H1 (cell line): ENCODE results near the gene QSOX2. TPM values are rescaled to one million over a fixed set of nuclear protein-coding genes. Genes with fewer than 3 reads are reported as not detected.

ENCODE experiments used
- CTCF ChIA-PET: fragments of 300-600 bp; sonication (Branson Sonifier 250); formaldehyde crosslinking; loops from one replicate; lab custom pipeline; 2021; ENCODE audit not compliant: partially characterized antibody; lab: Charles Lee
- POLR2A ChIA-PET: fragments of 300-600 bp; sonication (Branson Sonifier 250); formaldehyde crosslinking; loops from one replicate; lab custom pipeline; 2021; ENCODE audit warnings: inconsistent platforms; ENCODE audit not compliant: partially characterized antibody; lab: Charles Lee
- DNase-seq, 2 experiments: peaks; one replicate each; pipeline versions ENCODE4 v3.0.0 to v3.0.0-alpha.2; 2010 to 2022; ENCODE audit warnings: low spot score in 2 of 2, low read depth in 1 of 2, mixed read lengths in 1 of 2
- FAIRE-seq: peaks from 2 replicates; lab custom pipeline; 2011; peaks lifted over from hg19 to GRCh38; lab: Jason Lieb, UNC
- H2AFZ ChIP-seq: 2 replicates; pipeline ENCODE4 v1.8.1; 2012; ENCODE audit warnings: low read length, inconsistent platforms
- H2AK5ac ChIP-seq: 2 replicates; pipeline ENCODE4 v1.6.1; 2013; ENCODE audit warnings: low read depth, low read length
- H2BK120ac ChIP-seq: replicated peaks from 2 replicates; pipeline ENCODE3; 2013; ENCODE audit warnings: low read depth, low read length, inconsistent platforms
- H2BK12ac ChIP-seq: 2 replicates; pipeline ENCODE4 v1.6.1; 2013; ENCODE audit warnings: low read depth, low read length
- H2BK15ac ChIP-seq: 2 replicates; pipeline ENCODE4 v1.6.1; 2013; ENCODE audit warnings: low read length
- H2BK20ac ChIP-seq: 2 replicates; pipeline ENCODE4 v1.6.1; 2013; ENCODE audit warnings: low read length
- H2BK5ac ChIP-seq: 2 replicates; pipeline ENCODE4 v1.6.1; 2013; ENCODE audit warnings: low read depth, low read length
- H3K14ac ChIP-seq: 2 replicates; pipeline ENCODE4 v1.6.1; 2013; ENCODE audit warnings: inconsistent platforms; ENCODE audit not compliant: insufficient read length
- H3K18ac ChIP-seq: 2 replicates; pipeline ENCODE4 v1.6.1; 2013; ENCODE audit warnings: low read length; ENCODE audit errors: extremely low read depth
- H3K23ac ChIP-seq: 2 replicates; pipeline ENCODE4 v1.6.1; 2013; ENCODE audit warnings: inconsistent platforms; ENCODE audit not compliant: insufficient read length
- H3K23me2 ChIP-seq: 2 replicates; pipeline ENCODE4 v1.6.1; 2013; ENCODE audit warnings: low read depth, low read length
- H3K27ac ChIP-seq: 2 replicates; pipeline ENCODE4 v1.6.1; 2011; ENCODE audit warnings: low read depth, low read length, inconsistent platforms
- H3K27me3 ChIP-seq, 4 experiments: replicated peaks in 1 of 4; 1 replicate in 1 of 4; 2 replicates in 3 of 4; pipeline versions ENCODE4 v1.6.1 to v1.8.1; 2011 to 2013; ENCODE audit warnings: low read length in 3 of 4, mild to moderate bottlenecking in 3 of 4, inconsistent platforms in 2 of 4, mixed read lengths in 2 of 4, moderate library complexity in 1 of 4; ENCODE audit not compliant: control insufficient read depth in 3 of 4, insufficient read depth in 3 of 4; ENCODE audit errors: extremely low read depth in 1 of 4
- H3K36me3 ChIP-seq, 4 experiments: 2 replicates each; pipeline versions ENCODE4 v1.6.1 to v1.8.1; 2011 to 2013; ENCODE audit warnings: mild to moderate bottlenecking in 4 of 4, low read length in 3 of 4, moderate library complexity in 2 of 4, control low read depth in 1 of 4, inconsistent platforms in 1 of 4; ENCODE audit not compliant: insufficient read depth in 4 of 4, control insufficient read depth in 2 of 4
- H3K4ac ChIP-seq: replicated peaks from 2 replicates; pipeline ENCODE3; 2013; ENCODE audit warnings: low read length, low read depth, mixed read lengths, inconsistent platforms; ENCODE audit not compliant: insufficient read length
- H3K4me1 ChIP-seq, 4 experiments: replicated peaks in 1 of 4; 1 replicate in 1 of 4; 2 replicates in 3 of 4; pipeline versions ENCODE4 v1.6.1 to v1.8.1; 2011 to 2013; ENCODE audit warnings: low read length in 3 of 4, inconsistent platforms in 2 of 4, mixed read lengths in 1 of 4; ENCODE audit not compliant: insufficient read depth in 4 of 4, control insufficient read depth in 3 of 4
- H3K4me2 ChIP-seq, 2 experiments: 2 replicates each; pipeline versions ENCODE4 v1.6.1 to v1.8.1; 2011 to 2013; ENCODE audit warnings: low read depth in 2 of 2, low read length in 2 of 2, control low read depth in 1 of 2, inconsistent platforms in 1 of 2, mild to moderate bottlenecking in 1 of 2; ENCODE audit not compliant: insufficient read depth in 1 of 2
- H3K4me3 ChIP-seq, 4 experiments: fragments of 200-600, 300-600 bp in 1 of 4; sonication (generic), shearing (Covaris generic), sonication (Bioruptor Twin) in 1 of 4; 2 replicates each; pipeline versions ENCODE4 v1.5.1 to v1.8.1; 2011 to 2016; ENCODE audit warnings: low read length in 4 of 4, low read depth in 3 of 4, control low read depth in 2 of 4, inconsistent platforms in 2 of 4, mild to moderate bottlenecking in 2 of 4, mixed read lengths in 1 of 4, moderate library complexity in 1 of 4; ENCODE audit not compliant: insufficient read depth in 2 of 4; ENCODE audit errors: extremely low read depth in 1 of 4
- H3K56ac ChIP-seq: replicated peaks from 2 replicates; pipeline ENCODE3; 2013; ENCODE audit warnings: low read depth, mild to moderate bottlenecking, mixed read lengths, low read length, inconsistent platforms; ENCODE audit not compliant: insufficient read length
- H3K79me1 ChIP-seq: 2 replicates; pipeline ENCODE4 v1.6.1; 2013; ENCODE audit warnings: low read depth, low read length, control low read depth
- H3K79me2 ChIP-seq, 2 experiments: 2 replicates each; pipeline versions ENCODE4 v1.6.1 to v1.8.1; 2012 to 2013; ENCODE audit warnings: low read length in 2 of 2, mild to moderate bottlenecking in 2 of 2, inconsistent platforms in 1 of 2; ENCODE audit not compliant: insufficient read depth in 2 of 2, control insufficient read depth in 1 of 2
- H3K9ac ChIP-seq, 4 experiments: replicated peaks in 1 of 4; 1 replicate in 1 of 4; 2 replicates in 3 of 4; pipeline versions ENCODE4 v1.6.1 to v1.8.1; 2011 to 2013; ENCODE audit warnings: low read depth in 3 of 4, low read length in 3 of 4, control low read depth in 2 of 4, mild to moderate bottlenecking in 2 of 4, moderate library complexity in 2 of 4, inconsistent platforms in 1 of 4; ENCODE audit errors: extremely low read depth in 1 of 4
- H3K9me3 ChIP-seq, 2 experiments: 2 replicates each; pipeline versions ENCODE4 v1.6.1 to v1.8.1; 2012 to 2013; ENCODE audit warnings: mild to moderate bottlenecking in 2 of 2, moderate library complexity in 2 of 2, control low read depth in 1 of 2, inconsistent platforms in 1 of 2, low read depth in 1 of 2, low read length in 1 of 2, mixed read lengths in 1 of 2; ENCODE audit not compliant: insufficient read depth in 2 of 2
- H4K20me1 ChIP-seq, 2 experiments: replicated peaks in 1 of 2; 2 replicates each; pipeline versions ENCODE3 to v1.8.1; 2011 to 2013; ENCODE audit warnings: inconsistent platforms in 2 of 2, low read length in 2 of 2, mild to moderate bottlenecking in 1 of 2; ENCODE audit not compliant: insufficient read depth in 2 of 2, control insufficient read depth in 1 of 2
- H4K5ac ChIP-seq: 2 replicates; pipeline ENCODE4 v1.6.1; 2013; ENCODE audit warnings: low read length, low read depth, mixed read lengths, inconsistent platforms; ENCODE audit not compliant: insufficient read length
- H4K8ac ChIP-seq: 2 replicates; pipeline ENCODE4 v1.8.0; 2013; ENCODE audit warnings: mild to moderate bottlenecking, moderate library complexity, low read length, inconsistent platforms; ENCODE audit not compliant: insufficient read depth; ENCODE audit errors: extremely low read depth
- H4K91ac ChIP-seq: replicated peaks from 2 replicates; pipeline ENCODE3; 2013; ENCODE audit warnings: low read length, mixed read lengths, inconsistent platforms; ENCODE audit not compliant: insufficient read length
- CHD1 ChIP-seq: IDR thresholded peaks from 2 replicates; pipeline ENCODE4 v1.6.1; 2012; ENCODE audit warnings: low read depth, low read length, improper control_type of control experiment
- SAP30 ChIP-seq: fragments of 300-600 bp; sonication (generic); IDR thresholded peaks from 2 replicates; pipeline ENCODE4 v1.7.1; 2012; ENCODE audit warnings: low read length, moderate library complexity, mild to moderate bottlenecking, inconsistent platforms; ENCODE audit not compliant: insufficient read depth, insufficient replicate concordance
- TAF1 ChIP-seq: IDR thresholded peaks from 2 replicates; pipeline ENCODE4 v1.6.1; 2011; ENCODE audit warnings: mild to moderate bottlenecking, low read depth, low read length
- WGBS, 2 experiments: shearing (Covaris generic) in 1 of 2; methylation state at CpG; one replicate each; pipeline versions ENCODE4 v1.1.6 to v1.1.7; 2013 to 2015; ENCODE audit warnings: low lambda C conversion rate in 2 of 2, mixed read lengths in 2 of 2, inconsistent platforms in 1 of 2, low coverage in 1 of 2, missing lambda C conversion rate in 1 of 2; ENCODE audit not compliant: insufficient replicate concordance in 2 of 2, insufficient coverage in 1 of 2, insufficient read length in 1 of 2; ENCODE audit errors: extremely low coverage in 1 of 2, missing lambda C conversion rate in 1 of 2; 5-methylcytosine and 5-hydroxymethylcytosine counted together
- polyA plus RNA-seq, 7 experiments: library from polyadenylated mRNA; depleted of rRNA in 3 of 7; stranded (reverse) in 5 of 7; unstranded in 2 of 7; fragments of >200 nt in 5 of 7; fragments of 200-250 nt in 2 of 7; gene quantifications; 1 replicate in 5 of 7; 2 replicates in 1 of 7; 4 replicates in 1 of 7; pipeline versions ENCODE4 v1.2.1 to v1.2.3, GENCODE V29; 2011 to 2013; ENCODE audit warnings: missing spikeins in 2 of 7, mixed read lengths in 2 of 7
- total RNA-seq: library from RNA; stranded (reverse); fragmentation: NEBNext Ultra II Directional; extraction: Animal tissue kit (Norgen Biotek cat#: 25700); gene quantifications from 2 replicates; pipeline ENCODE4 v1.2.1, GENCODE V29; 2021

QSOX2 gene
- total and polyA plus RNA-seq, 2 of the 8 experiments (the other 6 are each of a cell fraction or from before 2014, with no cell fraction given): 18.0 to 28.6 TPM

DNA sequence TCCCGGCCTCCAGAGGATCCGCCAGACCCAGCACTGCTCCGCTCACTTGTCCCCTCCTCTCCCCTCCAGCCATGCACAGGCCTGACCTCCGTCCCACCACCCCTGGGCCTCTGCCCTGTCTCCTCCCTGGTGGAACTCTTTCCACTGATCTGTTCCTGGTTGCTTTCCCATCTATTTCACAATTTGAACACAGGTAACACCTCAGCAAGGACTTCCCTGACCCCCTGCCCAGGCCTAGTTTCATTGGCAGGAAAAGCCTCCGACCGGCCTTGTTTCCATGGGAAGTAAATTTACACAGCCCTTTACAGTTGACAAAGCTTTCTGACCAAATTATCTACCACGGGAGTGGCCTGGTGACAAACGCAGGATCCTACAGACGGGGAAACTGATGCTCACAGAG lies 14.8 kb downstream of the QSOX2 start:
- Histone ChIP-seq H3K14ac (no peak overlapping the region), H3K79me2 (peaks cover 4 to 77% of the 10 kb centered on the region in 2 experiments; a peak in 3 of 4 replicates), H3K9me3 (no peaks in the 10 kb centered on the region), H2AK5ac (no peak overlapping the region), H4K8ac (no peak overlapping the region), H3K18ac (no peak overlapping the region), H2BK15ac (no peak overlapping the region), H3K27ac (no peak overlapping the region), H3K23ac (no peak overlapping the region), H4K91ac (no peak overlapping the region), H2BK5ac (no peak overlapping the region), H3K36me3 (peaks cover 0 to 2% (median under 1%) of the 10 kb centered on the region in 4 experiments; a peak in 1 of 8 replicates), H2BK120ac (no peak overlapping the region), H3K4me3 (no peak overlapping the region), H4K20me1 (peaks cover 21 to 24% of the 10 kb centered on the region in 2 experiments), H3K4me1 (no peaks in the 10 kb centered on the region; a peak in 2 of 7 replicates), H3K4ac (no peak overlapping the region), H2AFZ (no peak overlapping the region), H4K5ac (no peak overlapping the region), H3K27me3 (no peaks in the 10 kb centered on the region), H3K4me2 (no peak overlapping the region), H2BK20ac (no peak overlapping the region), H3K56ac (no peak overlapping the region), H3K9ac (no peak overlapping the region), H2BK12ac (no peak overlapping the region), H3K23me2 (no peaks in the 10 kb centered on the region), H3K79me1 (peaks cover 14% of the 10 kb centered on the region)
- TF ChIP-seq CHD1: no peak
- no peak for TF ChIP-seq SAP30
- no peak for TF ChIP-seq TAF1
- FAIRE-seq (no peak), DNase-seq (no peak)
- 96% methylated on average over 9 of the region's 9 CpGs; no CpG with 5 or more reads in 1 of the 2 experiments for WGBS, 2 experiments
- POLR2A ChIA-PET: interaction anchor here (1.2 kb wide), 1 partner anchor 48 kb away, joined by 3 read pairs; no protein-coding TSS in a partner anchor
- CTCF ChIA-PET: interaction anchor here (1.0 kb wide), 1 partner anchor 22 kb away, joined by 3 read pairs; no protein-coding TSS in a partner anchor
